ENCODE results near the gene PDLIM7. TPM values are rescaled to one million over a fixed set of nuclear protein-coding genes. Genes with fewer than 3 reads are reported as not detected.

Gene PDLIM7
- polyA plus RNA-seq, 1 of the 3 experiments (the other 2 are of a cell fraction), result 206 TPM

GRCh38 chr5:177459357-177459756 is 38.0 kb downstream of the PDLIM7 start:
- Histone ChIP-seq H3K79me2 (ENCODE audit: insufficient read depth) (peaks cover 5% of the 10 kb centered on the region; the same call in 1 of the 2 replicates), H3K9ac (no peak overlapping the region), H3K4me1 (ENCODE audit: control insufficient read depth in 1 of 2, insufficient read depth in 2 of 2, low read depth in 1 of 2, low read length in 1 of 2) (peaks cover 5 to 53% of the 10 kb centered on the region in 2 experiments), H3K27me3 (ENCODE audit: insufficient read depth) (no peaks in the 10 kb centered on the region), H3K4me2 (no peak overlapping the region), H3K27ac (ENCODE audit: low read depth in 2 of 2, low read length in 1 of 2) (peak overlapping the region; percentile 56 to 84; a peak in 3 of 4 replicates), H3K9me2 (no peaks in the 10 kb centered on the region), H2AFZ (ENCODE audit: low read depth) (no peak overlapping the region), H3F3A (replicated peaks; ENCODE audit: insufficient read depth) (peaks cover 46% of the 10 kb centered on the region), H3K36me3 (replicated peaks in 1 of 2; ENCODE audit: control insufficient read depth in 1 of 2, insufficient read depth in 2 of 2, low read length in 1 of 2) (peaks cover 28 to 58% of the 10 kb centered on the region in 2 experiments), H3K4me3 (ENCODE audit: low read depth in 2 of 2, low read length in 1 of 2) (no peak overlapping the region), H4K20me1 (ENCODE audit: insufficient read depth) (peaks cover 58% of the 10 kb centered on the region), H3K9me3 (no peaks in the 10 kb centered on the region)
- CTCF ChIA-PET, result interaction anchor here (1.0 to 10.2 kb wide), 6 partner anchors 15 to 150 kb away, joined by 3 to 375 read pairs (median 26); partner anchors contain the start of genes DBN1, F12 and PFN3
- 78% methylated on average over 11 of the region's 11 CpGs for WGBS (ENCODE audit: low lambda C conversion rate)
- POLR2A ChIA-PET, result interaction anchor here (0.7 to 4.6 kb wide), 3 partner anchors 10 to 16 kb away, joined by 4 to 43 read pairs (median 11); no protein-coding TSS in a partner anchor
- DNase-seq, result no peak
- no peak for TF ChIP-seq RAD21 (IDR thresholded peaks at IDR 0.05; ENCODE audit: low read length)
- TF ChIP-seq POLR2AphosphoS5 (IDR thresholded peaks at IDR 0.05; ENCODE audit: low read depth, low read length), result 0 out of 2 replicates have a peak, but pooled peaks have one; percentile 2

GRCh38 chr5:177458912-177459350 is 38.5 kb downstream of the PDLIM7 start:
- Histone ChIP-seq H3K36me3 (replicated peaks in 1 of 2; ENCODE audit: control insufficient read depth in 1 of 2, insufficient read depth in 2 of 2, low read length in 1 of 2) (peaks cover 24 to 58% of the 10 kb centered on the region in 2 experiments), H3K9me3 (no peaks in the 10 kb centered on the region), H3K9ac (no peak overlapping the region), H3K4me2 (no peak overlapping the region), H3K9me2 (no peaks in the 10 kb centered on the region), H3K27ac (ENCODE audit: low read depth in 2 of 2, low read length in 1 of 2) (peak overlapping the region; percentile 69 to 84), H3K27me3 (ENCODE audit: insufficient read depth) (no peaks in the 10 kb centered on the region), H4K20me1 (ENCODE audit: insufficient read depth) (peaks cover 61% of the 10 kb centered on the region), H3K4me1 (ENCODE audit: control insufficient read depth in 1 of 2, insufficient read depth in 2 of 2, low read depth in 1 of 2, low read length in 1 of 2) (peaks cover 9 to 57% of the 10 kb centered on the region in 2 experiments), H3F3A (replicated peaks; ENCODE audit: insufficient read depth) (peaks cover 45% of the 10 kb centered on the region), H2AFZ (ENCODE audit: low read depth) (no peak overlapping the region), H3K79me2 (ENCODE audit: insufficient read depth) (peaks cover 5% of the 10 kb centered on the region; the same call in 1 of the 2 replicates), H3K4me3 (ENCODE audit: low read depth in 2 of 2, low read length in 1 of 2) (no peak overlapping the region; a peak in 1 of 4 replicates)
- TF ChIP-seq SIN3A (IDR thresholded peaks at IDR 0.05; ENCODE audit: borderline replicate concordance, low read depth, low read length) (no peak), NFIC (IDR thresholded peaks at IDR 0.05; ENCODE audit: borderline replicate concordance) (no peak), SMC3 (IDR thresholded peaks at IDR 0.05; ENCODE audit: low read depth, low read length) (no peak), PBX3 (IDR thresholded peaks at IDR 0.05) (no peak), CTCF (IDR thresholded peaks at IDR 0.05) (no peak), GATA2 (CRISPR knock-in tag; IDR thresholded peaks at IDR 0.05) (no peak), RCOR1 (IDR thresholded peaks at IDR 0.05; ENCODE audit: low read length) (no peak), MXI1 (IDR thresholded peaks at IDR 0.05; ENCODE audit: low read depth, low read length) (no peak), FOXJ3 (CRISPR knock-in tag; IDR thresholded peaks at IDR 0.05) (no peak), REST (IDR thresholded peaks at IDR 0.05; ENCODE audit: low read depth, low read length) (no peak), FOSL2 (IDR thresholded peaks at IDR 0.05; ENCODE audit: borderline replicate concordance, low read depth) (no peak), MEF2A (IDR thresholded peaks at IDR 0.05; ENCODE audit: borderline replicate concordance, low read depth) (no peak), TAF1 (IDR thresholded peaks at IDR 0.05; ENCODE audit: borderline replicate concordance, low read depth, low read length) (no peak), FOXM1 (IDR thresholded peaks at IDR 0.05; ENCODE audit: low read depth) (no peak), POLR2AphosphoS5 (IDR thresholded peaks at IDR 0.05; ENCODE audit: low read depth, low read length) (no peak)
- DNase-seq, result peak; percentile 79
- 84% methylated on average over 10 of the region's 14 CpGs for WGBS (ENCODE audit: low lambda C conversion rate)
- CTCF ChIA-PET, result interaction anchor here (1.0 to 15.5 kb wide), 7 partner anchors 15 to 149 kb away, joined by 3 to 375 read pairs (median 42); partner anchors contain the start of genes DBN1, F12 and PFN3
- POLR2A ChIA-PET, result interaction anchor here (1.3 to 4.6 kb wide), 3 partner anchors 10 to 18 kb away, joined by 4 to 43 read pairs (median 11); no protein-coding TSS in a partner anchor
